Measurements from ENCODE around the gene MYH10. TPM values are rescaled to one million over a fixed set of nuclear protein-coding genes. Genes with fewer than 3 reads are reported as not detected.

Gene MYH10
- total RNA-seq, 2 donors from 2014 or later, result 12.4 to 17.0 TPM

DNA sequence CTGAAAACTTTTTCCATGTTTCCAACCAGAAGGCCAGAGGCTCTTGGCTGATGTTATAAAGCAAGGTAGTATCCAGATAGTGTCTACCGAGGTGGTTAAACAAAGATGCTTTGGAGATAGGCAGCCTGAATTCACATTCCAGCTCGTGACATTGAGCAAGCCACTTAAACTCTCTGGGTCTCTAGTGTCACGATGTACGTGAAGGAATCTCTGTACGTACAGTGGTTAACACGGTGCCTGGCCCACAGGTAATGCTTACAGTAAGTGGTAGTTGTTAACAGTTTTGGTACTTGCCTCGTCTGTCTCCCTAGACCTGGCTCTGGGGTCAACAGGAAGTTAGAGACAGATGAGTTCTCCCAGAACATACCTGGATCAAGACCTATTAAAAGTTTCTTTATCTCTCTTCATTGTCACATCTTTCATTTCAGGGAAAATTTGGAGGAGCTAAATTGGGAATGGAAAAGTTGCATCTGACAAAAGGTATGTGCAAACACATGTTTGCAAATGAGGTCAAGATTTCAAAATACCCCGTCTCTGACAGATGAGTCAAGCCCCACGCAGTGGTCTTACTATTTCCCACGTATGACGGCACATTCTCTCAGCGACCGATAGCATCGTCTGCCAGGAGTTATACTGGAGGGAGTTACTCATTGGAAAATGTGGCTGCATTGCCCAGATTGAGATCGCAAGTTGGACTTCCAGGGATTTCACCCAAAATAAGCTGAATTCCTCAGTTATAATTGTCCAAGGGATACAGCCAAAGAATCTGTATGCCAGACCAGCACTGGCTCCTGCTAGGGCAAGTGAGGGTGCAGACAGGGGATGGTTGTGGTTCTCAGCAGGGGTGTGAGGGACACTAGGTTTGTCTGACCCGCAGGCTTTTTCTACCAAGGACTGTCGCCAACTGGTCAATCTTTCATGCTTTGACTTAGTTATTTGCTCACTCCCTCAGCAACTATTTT, 18.9 kb upstream of the MYH10 start:
- Histone ChIP-seq H3K9me3 (no peaks in the 10 kb centered on the region), H3K4me1 (no peaks in the 10 kb centered on the region), H3K4me3 (no peak overlapping the region), H3K36me3 (no peaks in the 10 kb centered on the region), H3K9ac (ENCODE audit: low read depth in 2 of 2, low read length in 2 of 2) (no peak overlapping the region), H3K27me3 (no peaks in the 10 kb centered on the region), H3K27ac (no peak overlapping the region)
- intact Hi-C loops (cut with DNase I), result no loop called here
- no peak for DNase-seq
- TF ChIP-seq, protein P1, sequence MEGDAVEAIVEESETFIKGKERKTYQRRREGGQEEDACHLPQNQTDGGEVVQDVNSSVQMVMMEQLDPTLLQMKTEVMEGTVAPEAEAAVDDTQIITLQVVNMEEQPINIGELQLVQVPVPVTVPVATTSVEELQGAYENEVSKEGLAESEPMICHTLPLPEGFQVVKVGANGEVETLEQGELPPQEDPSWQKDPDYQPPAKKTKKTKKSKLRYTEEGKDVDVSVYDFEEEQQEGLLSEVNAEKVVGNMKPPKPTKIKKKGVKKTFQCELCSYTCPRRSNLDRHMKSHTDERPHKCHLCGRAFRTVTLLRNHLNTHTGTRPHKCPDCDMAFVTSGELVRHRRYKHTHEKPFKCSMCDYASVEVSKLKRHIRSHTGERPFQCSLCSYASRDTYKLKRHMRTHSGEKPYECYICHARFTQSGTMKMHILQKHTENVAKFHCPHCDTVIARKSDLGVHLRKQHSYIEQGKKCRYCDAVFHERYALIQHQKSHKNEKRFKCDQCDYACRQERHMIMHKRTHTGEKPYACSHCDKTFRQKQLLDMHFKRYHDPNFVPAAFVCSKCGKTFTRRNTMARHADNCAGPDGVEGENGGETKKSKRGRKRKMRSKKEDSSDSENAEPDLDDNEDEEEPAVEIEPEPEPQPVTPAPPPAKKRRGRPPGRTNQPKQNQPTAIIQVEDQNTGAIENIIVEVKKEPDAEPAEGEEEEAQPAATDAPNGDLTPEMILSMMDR (IDR thresholded peaks at IDR 0.05), result no peak

DNA sequence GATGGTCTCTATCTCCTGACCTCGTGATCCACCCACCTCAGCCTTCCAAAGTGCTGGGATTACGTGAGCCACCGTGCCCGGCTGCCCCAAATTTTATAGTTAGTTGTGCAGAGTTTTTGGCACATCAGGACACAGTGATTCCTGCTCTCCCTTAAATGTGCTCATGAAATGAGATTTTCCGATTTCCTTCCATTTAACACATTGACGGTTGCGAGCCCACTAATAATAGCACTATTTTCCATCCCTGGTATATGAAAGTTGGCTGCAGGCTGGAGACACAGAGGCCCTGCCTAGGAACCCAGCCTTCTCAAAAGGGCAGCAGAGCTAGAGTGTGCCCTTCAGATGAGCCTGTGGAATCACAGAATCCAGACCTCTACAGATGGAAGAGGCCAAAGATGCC, 17.4 kb upstream of the MYH10 start:
- intact Hi-C loops (cut with DNase I), result no loop called here
- Histone ChIP-seq H3K36me3 (no peaks in the 10 kb centered on the region), H3K4me3 (no peak overlapping the region), H3K9me3 (no peaks in the 10 kb centered on the region), H3K4me1 (no peaks in the 10 kb centered on the region), H3K27ac (no peak overlapping the region), H3K9ac (ENCODE audit: low read depth in 2 of 2, low read length in 2 of 2) (no peak overlapping the region), H3K27me3 (no peaks in the 10 kb centered on the region)
- TF ChIP-seq, protein P1 (IDR thresholded peaks at IDR 0.05), result no peak
- no peak for DNase-seq

DNA sequence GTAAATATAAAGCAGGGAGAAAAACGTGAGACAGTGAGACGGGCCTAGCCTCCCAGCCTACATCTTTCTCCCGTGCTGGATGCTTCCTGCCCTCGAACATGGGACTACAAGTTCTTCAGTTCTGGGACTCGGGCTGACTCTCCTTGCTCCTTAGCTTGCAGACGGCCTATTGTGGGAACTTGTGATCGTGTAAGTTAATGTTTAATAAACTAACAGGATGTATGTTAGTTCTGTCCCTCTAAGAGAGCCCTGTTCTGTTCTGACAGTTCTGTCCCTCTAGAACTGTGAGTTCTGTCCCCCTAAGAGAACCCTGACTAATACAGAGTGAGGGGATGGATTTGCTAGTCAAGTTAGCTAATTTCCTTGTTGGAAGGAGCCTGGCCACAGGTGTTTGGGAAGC, 16.7 kb upstream of the MYH10 start:
- no peaks in the 10 kb centered on the region for H3K4me1 ChIP-seq
- TF ChIP-seq, protein P1 (IDR thresholded peaks at IDR 0.05), result no peak
- no peaks in the 10 kb centered on the region for H3K36me3 ChIP-seq
- H3K4me3 ChIP-seq, result no peak overlapping the region
- no peak overlapping the region for H3K9ac ChIP-seq (ENCODE audit: low read depth in 2 of 2, low read length in 2 of 2)
- H3K27ac ChIP-seq, result no peak overlapping the region
- H3K27me3 ChIP-seq, result no peaks in the 10 kb centered on the region
- no peak for DNase-seq
- intact Hi-C loops (cut with DNase I), result no loop called here
- H3K9me3 ChIP-seq, result no peaks in the 10 kb centered on the region

DNA sequence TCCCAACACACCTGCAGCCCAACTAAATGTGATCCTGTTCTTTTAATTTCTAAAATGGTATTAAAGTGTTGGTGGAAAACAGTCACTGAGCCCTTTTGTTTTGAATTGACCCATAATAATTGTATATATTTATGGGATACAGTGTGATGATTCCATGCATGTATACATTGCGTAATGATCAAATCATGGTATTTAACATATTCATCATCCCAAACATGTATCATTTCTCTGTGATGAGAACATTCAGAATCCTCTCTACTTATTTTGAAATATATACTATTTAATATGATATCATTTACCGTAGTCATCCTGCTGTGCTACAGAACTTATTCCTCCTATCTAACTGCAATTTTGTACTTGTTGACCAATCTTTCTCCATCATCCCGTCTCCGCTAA, 14.0 kb upstream of the MYH10 start:
- Histone ChIP-seq H3K4me1 (no peaks in the 10 kb centered on the region), H3K4me3 (no peak overlapping the region), H3K27me3 (no peaks in the 10 kb centered on the region), H3K9ac (ENCODE audit: low read depth in 2 of 2, low read length in 2 of 2) (no peak overlapping the region), H3K36me3 (no peaks in the 10 kb centered on the region), H3K9me3 (no peaks in the 10 kb centered on the region), H3K27ac (no peak overlapping the region)
- DNase-seq, result no peak
- TF ChIP-seq, protein P1 (IDR thresholded peaks at IDR 0.05), result no peak
- intact Hi-C loops (cut with DNase I), result no loop called here

DNA sequence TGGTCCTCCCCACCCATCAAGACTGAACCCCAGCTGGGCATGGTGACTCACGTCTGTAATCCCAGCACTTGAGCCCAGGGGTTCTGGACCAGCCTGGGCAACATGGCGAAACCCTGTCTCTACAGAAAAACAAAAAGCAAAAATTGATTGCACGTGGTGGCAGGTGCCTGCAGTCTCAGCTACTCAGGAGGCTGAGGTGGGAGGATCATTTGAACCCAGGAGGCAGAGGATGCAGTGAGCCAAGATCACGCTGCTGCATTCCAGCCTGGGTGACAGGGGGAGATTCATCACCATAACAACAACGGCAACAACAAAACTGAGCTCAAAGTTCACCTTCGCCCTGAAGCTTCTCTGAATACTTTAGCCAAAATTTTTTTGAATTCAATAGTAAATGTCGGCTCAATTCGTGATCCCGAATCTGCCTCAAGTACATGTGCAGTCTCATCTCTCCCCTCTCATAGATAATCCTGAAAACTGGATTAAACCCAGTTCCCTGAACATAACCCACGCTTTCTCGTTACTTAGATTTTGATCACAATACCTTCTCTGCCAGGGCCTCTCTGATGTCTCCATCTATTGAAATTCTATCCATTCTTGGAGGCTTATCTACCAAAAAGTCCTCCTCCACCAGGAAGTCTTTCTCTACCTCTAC, 13.5 kb upstream of the MYH10 start:
- Histone ChIP-seq H3K27ac (no peak overlapping the region), H3K4me1 (no peaks in the 10 kb centered on the region), H3K36me3 (no peaks in the 10 kb centered on the region), H3K27me3 (no peaks in the 10 kb centered on the region), H3K9ac (ENCODE audit: low read depth in 2 of 2, low read length in 2 of 2) (no peak overlapping the region), H3K4me3 (no peak overlapping the region), H3K9me3 (no peaks in the 10 kb centered on the region)
- intact Hi-C loops (cut with DNase I), result no loop called here
- TF ChIP-seq, protein P1 (IDR thresholded peaks at IDR 0.05), result no peak
- no peak for DNase-seq

Measured in colonic mucosa (tissue), 4 donors.